ENCODE measurements around the gene TMEM256.

Gene TMEM256

DNA sequence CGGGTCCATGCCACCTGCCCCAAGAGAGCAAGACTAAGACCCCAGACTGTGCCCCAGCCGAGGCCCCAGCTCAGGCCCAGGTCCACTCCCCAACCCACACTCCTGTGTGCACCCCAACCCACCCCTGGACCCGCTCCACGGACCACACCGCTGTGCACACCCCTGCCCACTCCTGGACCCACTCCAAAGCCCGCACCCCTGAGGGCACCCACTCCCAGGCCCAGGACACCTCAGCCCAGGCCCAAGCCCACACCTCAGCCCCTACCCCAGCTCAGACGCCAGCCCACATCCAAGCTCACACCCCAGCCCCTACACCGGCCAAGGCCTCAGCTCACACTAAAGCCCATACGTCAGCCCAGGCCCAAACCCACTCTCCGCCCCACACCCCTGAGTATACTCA, 25.8 kb upstream of the TMEM256 start:
- no peak for DNase-seq (ENCODE audit: low spot score)

DNA sequence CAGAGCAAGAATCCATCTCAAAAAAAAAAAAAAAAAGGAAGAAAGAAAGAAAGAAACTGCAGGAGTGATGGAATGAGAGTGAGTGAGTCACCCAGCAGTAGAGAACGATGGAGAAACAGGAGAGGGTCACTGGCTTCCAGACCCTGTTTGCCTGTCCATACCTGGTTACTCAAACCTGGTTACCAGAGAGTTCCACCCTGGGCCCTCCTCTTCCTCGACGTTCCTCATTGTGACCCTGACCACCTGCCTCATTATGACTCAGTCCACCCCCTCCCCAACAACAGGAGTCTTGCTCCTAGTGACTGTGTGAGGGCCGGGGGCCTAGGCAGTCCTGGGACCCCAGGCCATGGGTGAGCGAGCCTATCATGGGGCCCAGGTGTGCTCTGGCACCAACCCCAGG, 24.7 kb upstream of the TMEM256 start, which contains the start of gene SPEM3:
Gene SPEM3, plus strand, starts transcription at position 301 of the 400 bp plus-strand sequence. Its CDS starts 46 bp downstream, at position 347.
- no peak for DNase-seq (ENCODE audit: low spot score)

DNA sequence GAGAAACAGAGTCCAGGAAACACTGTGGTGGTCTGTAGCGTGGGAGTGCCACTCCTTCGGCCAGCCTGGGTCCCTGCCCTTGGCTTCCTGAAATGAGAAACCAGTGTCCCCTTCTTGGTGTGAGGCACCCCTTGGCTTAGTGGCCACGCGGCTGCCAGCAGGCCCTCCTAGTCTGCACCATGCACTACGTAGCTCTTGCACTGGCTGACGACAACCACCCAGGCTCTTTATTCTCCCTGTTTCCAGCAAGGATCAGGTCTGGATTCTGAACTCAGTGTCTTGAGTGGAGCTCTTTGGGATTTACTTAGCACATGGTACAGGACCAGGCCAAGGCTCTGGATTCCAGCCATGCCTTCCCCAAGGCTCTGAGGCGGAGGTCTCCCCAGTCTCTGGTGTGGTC, 23.7 kb upstream of the TMEM256 start:
- no peak for DNase-seq (ENCODE audit: low spot score)

DNA sequence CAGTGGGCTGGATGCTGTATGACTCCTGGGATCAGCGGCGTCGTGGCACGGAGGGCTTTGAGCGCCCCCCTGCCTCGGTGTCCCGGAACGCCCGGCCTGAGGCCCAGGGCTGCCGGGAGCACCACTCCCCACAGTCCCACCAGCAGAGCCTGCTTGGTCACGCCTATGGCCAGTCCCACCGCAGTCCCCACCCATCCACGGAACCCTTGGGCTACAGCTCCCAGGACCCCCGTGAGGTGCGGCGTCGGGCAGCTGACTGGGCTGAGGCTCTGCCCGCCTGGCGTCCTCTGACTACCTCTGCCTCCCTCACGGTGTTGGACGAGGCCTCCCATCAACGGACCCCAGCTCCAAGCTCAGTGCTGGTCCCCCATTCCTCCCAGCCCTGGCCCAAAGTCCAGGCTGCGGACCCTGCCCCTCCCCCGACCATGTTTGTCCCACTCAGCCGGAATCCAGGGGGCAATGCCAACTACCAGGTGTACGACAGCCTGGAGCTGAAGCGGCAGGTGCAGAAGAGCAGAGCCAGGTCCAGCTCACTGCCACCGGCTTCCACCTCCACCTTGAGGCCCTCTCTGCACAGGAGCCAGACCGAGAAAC, 23.1 kb upstream of the TMEM256 start:
- no peak for DNase-seq (ENCODE audit: low spot score)

DNA sequence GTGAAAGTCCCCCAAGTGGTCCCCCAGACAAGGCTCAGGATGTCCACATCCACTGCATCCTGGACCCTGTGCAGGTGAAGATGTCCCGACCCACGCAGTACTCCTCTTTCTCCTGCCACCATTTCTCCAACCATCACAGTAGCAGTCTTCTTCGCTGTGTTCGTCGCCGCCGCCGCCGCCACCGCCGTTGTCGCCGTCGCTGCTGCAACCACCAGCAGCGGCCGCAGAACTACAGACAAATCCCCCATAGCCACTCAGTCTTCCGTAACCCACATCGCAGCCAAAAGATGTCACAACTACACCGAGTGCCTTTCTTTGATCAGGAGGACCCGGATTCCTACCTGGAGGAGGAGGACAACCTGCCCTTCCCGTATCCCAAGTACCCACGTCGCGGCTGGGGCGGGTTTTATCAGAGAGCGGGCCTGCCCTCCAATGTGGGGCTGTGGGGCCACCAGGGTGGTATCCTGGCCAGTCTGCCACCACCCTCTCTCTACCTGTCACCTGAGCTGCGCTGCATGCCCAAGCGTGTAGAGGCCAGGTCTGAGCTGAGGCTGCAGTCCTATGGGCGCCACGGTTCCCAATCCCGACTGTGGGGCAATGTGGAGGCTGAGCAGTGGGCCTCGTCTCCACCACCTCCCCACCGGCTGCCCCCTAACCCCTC, 22.4 kb upstream of the TMEM256 start:
- DNase-seq (ENCODE audit: low spot score) = no peak

DNA sequence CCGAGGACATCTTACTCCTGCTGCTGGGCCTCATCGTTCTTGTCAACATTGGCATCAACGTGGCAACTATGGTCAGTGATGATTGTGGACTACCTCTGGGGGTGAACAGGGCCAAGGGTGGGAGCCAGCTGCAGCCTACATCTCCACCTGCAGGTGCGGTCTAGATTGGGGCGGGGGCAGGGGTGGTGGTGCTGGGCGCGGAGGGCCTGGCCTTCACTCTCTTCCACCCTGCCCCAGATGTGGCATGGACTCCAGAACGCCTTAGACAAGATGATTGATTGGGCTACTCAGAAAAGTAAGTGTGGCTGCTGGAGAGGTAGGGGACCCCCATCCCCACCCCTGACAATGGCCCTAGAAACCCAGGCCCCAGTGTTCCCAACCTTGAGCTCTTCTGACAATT, 21.9 kb upstream of the TMEM256 start:
- DNase-seq (ENCODE audit: low spot score) = no peak

DNA sequence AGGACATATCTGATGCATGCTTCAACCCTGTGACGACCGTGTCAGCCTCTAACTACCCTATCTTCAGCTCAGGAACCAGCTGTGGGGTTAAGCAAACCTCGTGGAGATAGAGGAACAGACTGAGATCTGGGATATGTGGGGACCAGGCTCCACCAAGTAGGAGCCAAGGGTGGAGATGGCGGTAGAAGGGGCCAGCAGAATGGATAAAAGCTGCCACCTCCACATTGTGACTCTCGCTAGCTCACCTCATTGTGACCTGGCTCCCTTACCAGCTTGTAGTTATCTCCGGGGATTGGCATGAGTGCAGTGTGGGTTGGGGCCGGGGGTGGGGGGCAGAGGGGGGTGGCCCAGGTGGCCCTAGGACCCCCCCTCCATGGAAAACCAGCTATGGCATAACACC, 21.4 kb upstream of the TMEM256 start, which contains the start of gene SPEM2:
Gene SPEM2, plus strand, starts transcription at position 301 of the 400 bp plus-strand sequence. Its CDS starts 73 bp downstream, at position 374.
- no peak for DNase-seq (ENCODE audit: low spot score)

DNA sequence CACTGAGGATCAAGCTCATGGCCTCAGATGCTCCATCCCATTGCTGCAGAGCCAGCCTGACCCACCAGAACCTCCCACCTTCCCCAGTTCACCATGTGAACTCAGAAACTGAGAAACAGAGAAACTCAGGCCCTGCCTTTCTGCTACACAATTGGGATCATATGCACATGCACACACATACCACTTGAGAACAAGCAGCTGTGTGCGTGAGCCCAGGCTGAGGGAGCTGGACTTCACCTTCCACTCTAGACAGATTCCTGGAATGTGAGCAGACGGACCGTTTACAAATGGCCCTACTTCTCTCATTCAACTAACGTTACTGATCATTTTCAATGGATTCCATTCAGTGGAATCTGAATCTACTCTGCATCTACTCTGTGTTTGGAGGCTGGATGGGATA, 19.8 kb upstream of the TMEM256 start:
- no peak for DNase-seq (ENCODE audit: low spot score)

DNA sequence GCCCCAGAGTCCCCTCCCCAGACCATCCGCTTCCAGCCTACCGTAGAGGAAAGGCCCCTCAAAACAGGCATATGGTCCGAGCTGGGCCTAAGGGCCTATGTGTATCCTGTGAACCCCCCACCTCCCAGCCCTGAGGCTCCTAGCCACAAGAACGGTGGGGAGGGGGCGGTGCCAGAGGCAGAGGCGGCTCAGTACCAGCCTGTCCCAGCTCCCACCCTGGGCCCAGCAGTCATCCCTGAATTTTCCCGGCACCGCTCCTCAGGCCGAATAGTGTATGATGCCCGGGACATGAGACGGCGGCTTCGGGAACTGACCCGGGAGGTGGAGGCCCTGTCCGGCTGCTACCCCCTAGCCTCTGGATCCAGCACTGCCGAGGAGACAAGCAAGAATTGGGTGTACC, 17.3 kb upstream of the TMEM256 start:
- DNase-seq (ENCODE audit: low spot score) = no peak

DNA sequence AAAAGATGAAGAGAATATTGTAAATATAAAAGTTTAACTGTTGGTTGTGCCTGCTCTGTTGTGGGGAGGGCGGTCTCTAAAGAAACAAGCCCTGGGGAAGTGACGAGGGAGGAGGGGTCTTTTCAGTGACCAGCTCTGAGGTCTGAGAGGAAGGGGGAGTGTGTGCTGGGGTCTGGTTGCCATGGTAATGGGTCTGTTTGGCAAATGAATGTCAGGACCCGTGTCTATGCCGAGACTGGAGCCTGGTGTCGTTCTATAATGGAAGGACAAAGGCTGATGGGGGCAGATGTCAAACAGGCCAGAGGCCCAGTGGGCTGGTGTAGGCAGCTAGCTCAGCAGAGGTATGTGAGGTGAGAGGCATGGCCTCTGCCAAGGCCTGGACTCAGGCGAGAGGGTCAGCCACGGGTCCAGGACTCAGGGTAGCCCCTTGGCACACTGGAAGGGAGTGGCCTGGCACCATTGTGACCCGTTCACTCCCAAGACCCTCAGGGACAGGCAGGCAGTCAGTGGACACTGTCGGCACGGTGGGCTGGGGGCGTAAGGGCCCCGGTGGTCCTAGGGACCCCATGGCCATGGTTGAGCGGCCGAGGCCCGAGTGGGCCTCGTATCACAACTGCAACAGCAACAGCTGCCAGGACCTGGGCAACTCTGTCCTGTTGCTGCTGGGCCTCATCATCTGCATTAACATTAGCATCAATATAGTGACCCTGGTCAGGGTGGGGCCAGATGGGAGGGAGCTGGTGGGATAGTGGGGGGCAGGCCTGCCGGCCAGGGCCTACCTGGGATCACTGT, 16.1 kb upstream of the TMEM256 start, which contains the start of gene SPEM1:
Gene SPEM1, plus strand, starts transcription at position 506 of the 792 bp plus-strand sequence. Its CDS starts 61 bp downstream, at position 567.
- DNase-seq (ENCODE audit: low spot score) = no peak

DNA sequence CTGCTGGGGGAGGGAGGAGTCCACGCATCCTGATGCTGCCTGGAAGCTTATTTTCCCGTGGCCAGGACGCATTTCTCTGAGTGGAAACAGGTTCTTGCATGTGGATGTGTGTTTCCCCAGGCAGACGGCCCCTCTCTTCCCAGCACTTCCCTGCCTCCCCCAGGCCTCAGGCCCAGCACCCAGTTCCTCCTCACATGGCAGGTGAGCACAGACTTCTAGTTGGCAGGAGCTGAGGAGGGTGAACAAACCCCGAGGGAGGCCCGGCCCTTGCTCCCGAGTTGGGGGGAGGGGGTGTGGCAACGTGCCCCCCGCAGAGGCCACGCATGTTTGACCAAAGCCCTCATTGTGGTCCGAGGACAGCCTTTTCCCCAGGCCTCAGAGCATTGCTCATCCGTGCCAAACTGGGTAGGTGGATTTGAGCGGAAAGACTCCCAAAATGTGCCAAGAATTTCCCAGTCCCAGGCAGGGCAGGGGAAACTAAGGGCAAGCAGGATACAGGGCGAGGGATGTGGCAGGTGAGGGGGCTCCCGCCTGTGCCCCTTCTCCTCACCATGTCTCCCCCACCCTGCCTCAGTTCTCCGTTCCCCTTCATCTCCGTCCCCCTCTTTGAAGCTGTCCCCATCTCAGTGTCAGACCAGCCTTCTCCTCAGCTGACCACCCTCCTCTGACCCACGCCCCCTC, 14.7 kb upstream of the TMEM256 start:
- no peak for DNase-seq (ENCODE audit: low spot score)

DNA sequence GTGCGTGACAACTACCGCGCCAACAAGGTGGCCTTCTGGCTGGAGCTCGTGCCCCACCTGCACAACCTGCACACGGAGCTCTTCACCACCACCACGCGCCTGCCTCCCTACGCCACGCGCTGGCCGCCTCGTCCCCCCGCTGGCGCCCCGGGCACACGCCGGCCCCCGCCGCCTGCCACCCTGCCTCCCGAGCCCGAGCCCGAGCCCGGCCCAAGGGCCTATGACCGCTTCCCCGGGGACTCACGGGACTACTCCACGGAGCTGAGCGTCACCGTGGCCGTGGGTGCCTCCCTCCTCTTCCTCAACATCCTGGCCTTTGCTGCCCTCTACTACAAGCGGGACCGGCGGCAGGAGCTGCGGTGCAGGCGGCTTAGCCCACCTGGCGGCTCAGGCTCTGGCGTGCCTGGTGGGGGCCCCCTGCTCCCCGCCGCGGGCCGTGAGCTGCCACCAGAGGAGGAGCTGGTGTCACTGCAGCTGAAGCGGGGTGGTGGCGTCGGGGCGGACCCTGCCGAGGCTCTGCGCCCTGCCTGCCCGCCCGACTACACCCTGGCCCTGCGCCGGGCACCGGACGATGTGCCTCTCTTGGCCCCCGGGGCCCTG, 13.3 kb upstream of the TMEM256 start:
- no peak for DNase-seq (ENCODE audit: low spot score)

DNA sequence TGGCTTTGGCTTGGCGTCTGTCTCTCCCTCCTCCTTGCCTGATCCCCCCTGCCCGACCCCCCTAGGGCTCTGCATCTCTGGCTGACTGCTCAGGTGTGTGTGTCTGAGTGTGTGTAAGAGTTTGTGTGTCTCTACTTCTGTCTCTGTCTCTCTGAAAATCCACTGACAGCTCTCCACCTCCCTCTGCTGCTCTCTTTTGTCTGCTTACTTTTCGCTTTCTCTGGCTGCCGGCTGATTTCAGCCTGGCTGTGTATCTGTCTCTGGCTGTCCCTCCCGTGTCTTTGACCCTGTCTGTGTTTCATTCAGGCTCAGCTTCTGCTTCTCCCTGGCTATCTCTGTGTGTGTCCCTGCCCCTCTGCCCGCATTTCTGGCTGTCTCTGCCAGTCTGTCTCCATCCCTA, 12.4 kb upstream of the TMEM256 start:
- no peak for DNase-seq (ENCODE audit: low spot score)

DNA sequence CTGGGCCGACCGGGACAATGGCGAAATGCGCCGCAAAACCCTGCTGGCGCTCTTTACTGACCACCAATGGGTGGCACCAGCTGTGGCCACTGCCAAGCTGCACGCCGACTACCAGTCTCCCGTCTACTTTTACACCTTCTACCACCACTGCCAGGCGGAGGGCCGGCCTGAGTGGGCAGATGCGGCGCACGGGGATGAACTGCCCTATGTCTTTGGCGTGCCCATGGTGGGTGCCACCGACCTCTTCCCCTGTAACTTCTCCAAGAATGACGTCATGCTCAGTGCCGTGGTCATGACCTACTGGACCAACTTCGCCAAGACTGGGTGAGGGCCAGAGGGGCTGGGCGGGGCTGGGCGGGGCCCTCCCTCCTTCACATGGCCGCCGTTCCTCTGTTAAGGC, 11.9 kb upstream of the TMEM256 start:
- DNase-seq (ENCODE audit: low spot score) = no peak

DNA sequence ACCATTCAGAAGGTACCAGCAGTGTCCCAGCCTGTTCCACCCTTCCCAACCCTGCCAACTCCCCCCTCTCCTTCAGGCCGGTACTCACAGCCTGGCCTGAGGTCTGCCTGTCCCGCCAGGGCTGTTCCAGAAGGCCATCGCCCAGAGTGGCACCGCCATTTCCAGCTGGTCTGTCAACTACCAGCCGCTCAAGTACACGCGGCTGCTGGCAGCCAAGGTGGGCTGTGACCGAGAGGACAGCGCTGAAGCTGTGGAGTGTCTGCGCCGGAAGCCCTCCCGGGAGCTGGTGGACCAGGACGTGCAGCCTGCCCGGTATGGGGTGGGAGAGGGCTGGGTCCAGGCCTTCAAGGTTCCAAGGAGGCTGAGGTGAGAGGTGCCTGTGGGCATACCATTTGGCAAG, 10.9 kb upstream of the TMEM256 start:
- DNase-seq (ENCODE audit: low spot score) = no peak

DNA sequence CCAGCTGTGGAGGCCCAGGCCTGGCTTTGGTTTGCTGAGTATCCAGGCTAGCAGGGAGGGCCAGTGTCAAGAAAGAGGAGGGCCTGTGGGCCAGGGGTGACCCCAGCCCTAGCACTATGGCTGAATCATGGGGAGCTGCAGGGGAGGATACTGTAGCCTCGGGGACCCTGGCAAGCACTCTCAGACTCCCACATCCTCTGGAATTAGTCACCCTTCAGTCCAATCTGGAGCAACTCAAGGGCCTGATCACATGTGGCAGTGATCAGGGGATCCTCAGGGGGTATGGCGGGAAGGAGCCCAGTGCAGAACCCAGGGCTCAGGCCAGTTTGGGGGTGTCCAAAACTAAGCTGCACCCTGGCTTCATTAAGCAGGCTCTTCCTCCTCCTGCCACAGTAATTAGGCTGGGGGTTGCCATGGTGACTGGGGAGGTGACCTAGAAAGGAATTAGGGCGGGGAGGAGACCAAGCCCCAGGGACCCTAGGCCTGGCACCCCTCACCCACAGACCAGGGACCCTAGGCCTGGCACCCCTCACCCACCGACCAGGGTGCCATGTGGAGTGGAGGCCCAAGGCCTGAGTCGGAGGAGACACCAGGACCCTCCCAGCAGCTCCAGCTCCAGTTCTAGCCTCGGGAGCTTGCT, 9.6 kb upstream of the TMEM256 start:
- no peak for DNase-seq (ENCODE audit: low spot score)

DNA sequence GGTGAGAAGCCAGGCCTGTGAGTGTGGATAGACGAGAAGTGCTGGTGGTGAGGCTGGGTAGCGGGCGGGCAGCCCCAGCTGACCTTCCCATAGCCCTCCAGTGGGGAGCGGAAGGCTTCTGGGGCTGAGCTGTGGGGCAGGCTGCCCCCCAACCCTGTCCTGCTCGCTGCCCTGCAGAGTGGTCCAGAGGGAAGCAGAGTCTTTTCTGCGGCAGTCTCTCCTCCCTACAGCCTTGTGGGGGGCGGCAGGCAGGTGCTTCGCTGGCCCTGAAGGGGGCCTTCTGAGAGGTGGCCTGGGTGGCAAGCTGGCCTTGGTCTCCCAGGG, 7.5 kb upstream of the TMEM256 start:
- DNase-seq (ENCODE audit: low spot score) = no peak

DNA sequence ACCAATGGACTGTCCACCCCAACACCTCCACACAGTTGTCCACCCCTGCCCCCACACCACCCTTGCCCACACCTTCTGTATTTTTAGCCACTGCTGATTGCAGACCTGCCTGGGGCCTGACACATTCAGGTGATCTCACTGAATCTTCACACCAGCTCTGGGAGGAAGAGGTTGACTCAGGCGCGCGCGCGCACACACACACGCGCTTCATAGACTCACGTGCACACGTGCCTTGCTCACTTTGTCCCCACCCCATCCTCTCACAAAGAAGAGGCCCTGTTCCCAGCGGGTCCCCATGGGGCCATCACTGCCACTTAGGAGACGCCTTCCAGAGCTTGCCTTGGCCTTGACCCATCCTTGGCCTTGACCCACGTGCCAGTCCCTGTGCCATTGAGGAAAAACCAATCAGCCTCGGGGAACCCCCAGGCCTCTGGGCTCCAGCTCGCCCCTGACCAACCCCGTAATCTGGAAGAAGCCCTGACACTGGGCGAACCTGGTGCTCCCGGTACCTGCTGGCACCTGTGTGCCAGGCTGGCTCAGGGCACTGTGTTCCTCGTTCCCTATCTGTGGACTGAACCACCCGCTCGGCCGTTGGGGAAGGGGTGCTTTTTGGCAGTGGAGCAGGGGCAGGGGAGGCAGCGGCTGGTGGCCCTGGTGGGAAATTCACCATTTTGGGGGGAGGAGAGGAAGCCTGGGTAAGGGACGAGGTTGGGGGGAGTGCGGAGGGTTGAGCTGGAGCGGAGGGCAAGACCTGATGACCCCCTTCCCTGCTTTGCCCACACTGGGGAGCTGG, 6.9 kb upstream of the TMEM256 start:
- no peak for DNase-seq (ENCODE audit: low spot score)

DNA sequence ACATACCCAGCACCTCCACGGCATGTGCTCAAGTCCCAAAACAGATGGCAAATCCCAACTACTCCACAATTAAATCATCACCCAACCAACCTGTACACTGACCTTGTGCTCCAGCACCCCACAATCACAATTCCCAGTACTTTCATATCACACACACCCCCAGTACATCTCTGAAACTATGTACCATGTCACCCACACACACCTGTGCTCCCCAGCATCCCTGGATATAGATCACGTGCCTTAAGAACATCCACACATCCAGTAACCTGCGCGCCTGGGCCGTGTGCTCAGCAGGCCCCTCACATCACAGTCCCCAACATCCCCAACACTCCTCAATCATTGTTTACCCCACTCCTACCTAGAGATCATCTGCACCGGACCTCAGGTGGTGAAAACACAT, 5.8 kb upstream of the TMEM256 start:
- DNase-seq (ENCODE audit: low spot score) = no peak

DNA sequence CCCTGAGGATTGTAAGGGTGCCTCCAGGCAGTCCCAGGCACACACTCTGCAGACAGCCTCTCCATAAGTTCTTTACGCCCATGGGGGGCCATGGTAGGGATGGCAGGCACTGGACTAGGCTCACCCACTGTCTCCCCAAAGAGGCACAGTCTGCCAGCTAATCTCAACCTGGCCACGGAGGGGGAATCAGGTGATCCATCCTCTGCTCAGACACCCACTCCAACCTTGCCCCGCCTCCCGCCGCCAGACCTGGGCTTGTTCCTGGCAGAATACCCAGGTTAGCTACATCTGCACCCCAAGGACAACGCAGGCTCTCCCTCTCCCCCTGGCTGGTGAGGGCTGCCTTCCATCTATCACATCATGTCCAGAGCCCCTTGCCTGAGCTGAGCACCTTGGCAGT, 5.0 kb upstream of the TMEM256 start:
- DNase-seq (ENCODE audit: low spot score) = no peak

DNA sequence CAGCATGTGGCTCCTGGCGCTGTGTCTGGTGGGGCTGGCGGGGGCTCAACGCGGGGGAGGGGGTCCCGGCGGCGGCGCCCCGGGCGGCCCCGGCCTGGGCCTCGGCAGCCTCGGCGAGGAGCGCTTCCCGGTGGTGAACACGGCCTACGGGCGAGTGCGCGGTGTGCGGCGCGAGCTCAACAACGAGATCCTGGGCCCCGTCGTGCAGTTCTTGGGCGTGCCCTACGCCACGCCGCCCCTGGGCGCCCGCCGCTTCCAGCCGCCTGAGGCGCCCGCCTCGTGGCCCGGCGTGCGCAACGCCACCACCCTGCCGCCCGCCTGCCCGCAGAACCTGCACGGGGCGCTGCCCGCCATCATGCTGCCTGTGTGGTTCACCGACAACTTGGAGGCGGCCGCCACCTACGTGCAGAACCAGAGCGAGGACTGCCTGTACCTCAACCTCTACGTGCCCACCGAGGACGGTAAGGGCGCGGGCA, 4.4 kb upstream of the TMEM256 start:
- DNase-seq (ENCODE audit: low spot score) = no peak
